Left renal cortex interstitium (tissue), 4 donors: Measurements from ENCODE around the gene MUC4. TPM values are rescaled to one million over a fixed set of nuclear protein-coding genes. Genes with fewer than 3 reads are reported as not detected.
"Not testable (repeated sequence)": the region's sequence is repeated elsewhere in the genome, so short reads cannot be mapped to it uniquely, and the experiment has no call there.

Experiments used
- DNase-seq, 4 donors: peaks; one replicate each; pipeline ENCODE4 v3.0.0-alpha.2; 2013; ENCODE audit warnings: low read depth in 4 of 4, low spot score in 2 of 4, missing footprints in 1 of 4
- polyA plus RNA-seq, 4 donors: library from polyadenylated mRNA; unstranded; fragments of 120-200 nt; gene quantifications; one replicate each; pipeline ENCODE4 v1.2.1, GENCODE V29; 2013; ENCODE audit not compliant: insufficient read length in 4 of 4

Gene MUC4
- polyA plus RNA-seq, 4 donors, result 0.59 to 2.4 (median 1.2) TPM

DNA sequence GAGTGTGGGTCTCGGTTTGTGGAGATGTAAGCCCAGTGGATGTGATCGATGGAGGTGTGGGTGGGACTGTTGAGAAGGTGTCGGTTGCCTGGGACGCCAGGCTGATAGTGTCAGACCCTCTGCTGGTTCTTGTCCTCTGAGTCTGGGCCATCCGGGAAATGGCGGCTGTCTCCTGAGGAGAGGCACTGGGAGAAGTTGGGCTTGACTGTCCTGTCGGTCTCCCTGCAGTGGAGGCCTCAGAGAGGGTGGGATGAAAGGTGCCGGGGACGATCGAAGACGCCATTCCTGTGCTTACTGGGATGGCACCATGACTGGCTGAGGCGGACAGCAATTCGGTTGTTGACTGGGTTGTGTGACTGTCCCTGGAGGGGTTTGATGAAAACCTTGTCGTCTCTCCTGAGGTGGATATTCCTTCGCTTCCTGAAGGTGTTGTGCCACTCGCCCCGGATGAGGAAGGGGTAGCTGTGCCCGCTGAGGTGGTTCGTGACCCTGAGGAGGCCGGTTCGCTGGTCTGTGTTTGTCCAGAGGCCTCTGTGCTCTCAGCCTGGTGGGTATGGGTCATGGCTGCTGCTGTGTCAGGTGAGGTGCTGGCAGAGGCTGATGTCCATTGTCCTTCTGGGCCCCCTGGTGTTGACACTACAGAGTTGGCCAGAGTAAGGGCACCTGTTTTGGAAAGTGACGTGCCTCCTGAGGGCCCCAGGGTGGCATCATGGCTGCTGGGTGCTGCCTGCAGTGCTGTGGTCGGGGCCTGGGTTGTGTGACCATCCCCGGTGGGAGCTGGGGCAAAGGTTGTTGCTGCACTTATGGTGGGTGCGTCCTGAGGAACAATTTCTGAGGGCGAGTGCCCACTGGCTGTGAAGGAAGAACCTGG is 22.8 kb downstream of the MUC4 start:
- no peak for DNase-seq

DNA sequence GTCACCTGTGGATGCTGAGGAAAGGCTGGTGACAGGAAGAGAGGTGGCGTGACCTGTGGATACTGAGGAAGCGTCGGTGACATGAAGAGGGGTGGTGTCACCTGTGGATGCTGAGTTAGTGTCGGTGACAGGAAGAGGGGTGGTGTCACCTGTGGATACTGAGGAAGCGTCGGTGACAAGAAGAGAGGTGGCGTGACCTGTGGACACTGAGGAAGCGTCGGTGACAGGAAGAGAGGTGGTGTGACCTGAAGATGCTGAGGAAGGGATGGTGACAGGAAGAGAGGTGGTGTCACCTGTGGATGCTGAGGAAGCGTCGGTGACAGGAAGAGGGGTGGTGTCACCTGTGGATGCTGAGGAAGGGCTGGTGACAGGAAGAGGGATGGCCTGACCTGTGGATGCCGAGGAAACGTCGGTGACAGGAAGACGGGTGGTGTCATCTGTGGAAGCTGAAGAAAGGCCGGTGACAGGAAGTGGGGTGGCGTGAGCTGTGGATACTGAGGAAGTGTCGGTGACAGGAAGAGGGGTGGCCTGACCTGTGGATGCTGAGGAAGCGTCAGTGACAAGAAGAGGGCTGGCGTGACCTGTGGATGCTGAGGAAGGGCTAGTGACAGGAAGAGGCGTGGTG is 25.8 kb downstream of the MUC4 start:
- DNase-seq, result not testable (repeated sequence)

DNA sequence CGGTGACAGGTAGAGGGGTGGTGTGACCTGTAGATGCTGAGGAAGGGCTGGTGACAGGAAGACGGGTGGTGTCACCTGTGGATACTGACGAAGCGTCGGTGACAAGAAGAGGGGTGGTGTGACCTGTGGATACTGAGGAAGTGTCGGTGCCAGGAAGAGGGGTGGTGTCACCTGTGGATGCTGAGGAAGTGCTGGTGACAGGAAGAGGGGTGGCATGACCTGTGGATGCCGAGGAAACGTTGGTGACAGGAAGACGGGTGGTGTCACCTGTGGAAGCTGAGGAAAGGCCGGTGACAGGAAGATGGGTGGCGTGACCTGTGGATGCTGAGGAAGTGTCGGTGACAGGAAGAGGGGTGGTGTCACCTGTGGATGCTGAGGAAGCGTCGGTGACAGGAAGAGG is 27.7 kb downstream of the MUC4 start:
- not testable (repeated sequence) for DNase-seq

DNA sequence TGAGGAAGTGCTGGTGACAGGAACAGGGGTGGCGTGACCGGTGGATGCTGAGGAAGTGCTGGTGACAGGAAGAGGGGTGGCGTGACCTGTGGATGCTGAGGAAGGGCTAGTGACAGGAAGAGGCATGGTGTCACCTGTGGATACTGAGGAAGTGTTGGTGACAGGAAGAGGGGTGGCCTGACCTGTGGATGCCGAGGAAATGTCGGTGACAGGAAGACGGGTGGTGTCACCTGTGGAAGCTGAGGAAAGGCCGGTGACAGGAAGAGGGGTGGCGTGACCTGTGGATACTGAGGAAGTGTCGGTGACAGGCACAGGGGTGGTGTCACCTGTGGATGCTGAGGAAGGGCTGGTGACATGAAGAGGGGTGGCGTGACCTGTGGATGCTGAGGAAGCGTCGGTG is 30.5 kb downstream of the MUC4 start:
- not testable (repeated sequence) for DNase-seq

DNA sequence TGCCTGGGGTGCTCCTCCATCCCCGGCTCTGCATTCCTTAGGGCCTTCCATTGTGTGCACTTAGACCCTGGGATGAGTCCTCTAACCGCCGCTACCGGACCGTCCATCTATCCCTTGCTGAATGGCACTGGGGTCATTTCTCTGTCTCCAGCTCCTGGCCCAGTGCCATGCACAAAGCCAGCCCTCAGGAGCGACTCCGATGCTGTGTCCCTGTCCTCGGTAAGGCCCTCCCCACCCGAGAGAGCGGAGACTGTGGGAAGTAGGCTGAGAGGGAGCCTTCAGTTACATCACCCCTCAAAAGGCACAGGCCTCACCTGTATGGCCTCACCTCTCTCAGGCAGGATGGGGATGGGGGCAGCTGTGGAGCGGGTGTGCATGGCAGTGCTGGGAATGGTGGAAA is 33.8 kb downstream of the MUC4 start:
- DNase-seq, result no peak

DNA sequence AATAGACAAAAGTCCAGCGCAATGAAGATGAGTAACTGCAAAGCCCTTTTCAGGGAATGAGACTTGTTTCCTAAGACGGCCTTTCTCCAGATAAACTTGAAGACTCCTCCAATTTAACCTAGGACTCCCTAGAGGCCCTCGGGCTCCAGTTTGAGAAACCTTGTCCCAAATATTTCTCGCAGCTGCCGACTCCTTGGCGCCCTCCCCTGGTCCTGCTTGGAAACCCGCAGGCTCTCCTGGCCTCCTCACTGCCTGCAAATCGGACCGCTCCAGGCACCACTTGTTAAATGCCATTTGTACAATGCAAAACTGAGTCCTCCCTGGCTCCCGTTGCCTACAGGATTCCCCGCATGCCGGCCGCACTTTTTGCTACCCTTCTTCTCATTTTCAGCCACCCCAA is 36.8 kb downstream of the MUC4 start:
- no peak for DNase-seq

DNA sequence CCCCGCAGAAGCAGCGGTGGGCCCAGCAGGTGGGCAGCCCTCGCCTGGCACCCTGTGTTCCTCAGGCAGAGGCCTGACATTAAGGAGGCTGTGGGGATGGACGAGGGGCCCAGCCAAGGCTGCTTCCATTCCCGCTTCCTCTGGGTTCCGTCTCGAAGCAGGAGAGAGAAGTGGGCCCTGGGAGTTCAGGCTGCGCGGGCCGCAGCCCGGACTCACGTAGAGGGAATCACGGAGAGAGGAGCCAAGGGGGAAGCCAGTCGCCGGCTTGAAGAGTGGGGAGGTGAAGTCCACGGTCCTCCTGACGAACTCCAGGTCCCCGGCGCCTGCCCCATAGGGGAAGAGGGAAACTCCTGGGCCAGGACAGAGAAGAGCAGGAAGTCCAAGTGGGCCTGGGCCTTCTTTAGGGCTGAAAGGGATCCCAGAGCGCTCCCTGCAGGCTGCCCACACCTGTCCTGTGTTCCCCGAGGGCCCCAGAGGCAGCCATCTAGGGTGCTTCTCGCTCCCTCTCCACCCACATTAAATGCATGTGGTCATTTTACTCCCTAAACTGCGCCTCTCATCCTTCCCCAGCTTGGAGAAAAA is 37.7 kb downstream of the MUC4 start:
- DNase-seq, result no peak

GRCh38 chr3:195771646-195772300 is 40.0 kb downstream of the MUC4 start:
- no peak for DNase-seq

- DNase-seq, result not testable (repeated sequence)
These were observed 40.7 kb downstream of the MUC4 start for GRCh38 chr3:195770841-195771645.

DNA sequence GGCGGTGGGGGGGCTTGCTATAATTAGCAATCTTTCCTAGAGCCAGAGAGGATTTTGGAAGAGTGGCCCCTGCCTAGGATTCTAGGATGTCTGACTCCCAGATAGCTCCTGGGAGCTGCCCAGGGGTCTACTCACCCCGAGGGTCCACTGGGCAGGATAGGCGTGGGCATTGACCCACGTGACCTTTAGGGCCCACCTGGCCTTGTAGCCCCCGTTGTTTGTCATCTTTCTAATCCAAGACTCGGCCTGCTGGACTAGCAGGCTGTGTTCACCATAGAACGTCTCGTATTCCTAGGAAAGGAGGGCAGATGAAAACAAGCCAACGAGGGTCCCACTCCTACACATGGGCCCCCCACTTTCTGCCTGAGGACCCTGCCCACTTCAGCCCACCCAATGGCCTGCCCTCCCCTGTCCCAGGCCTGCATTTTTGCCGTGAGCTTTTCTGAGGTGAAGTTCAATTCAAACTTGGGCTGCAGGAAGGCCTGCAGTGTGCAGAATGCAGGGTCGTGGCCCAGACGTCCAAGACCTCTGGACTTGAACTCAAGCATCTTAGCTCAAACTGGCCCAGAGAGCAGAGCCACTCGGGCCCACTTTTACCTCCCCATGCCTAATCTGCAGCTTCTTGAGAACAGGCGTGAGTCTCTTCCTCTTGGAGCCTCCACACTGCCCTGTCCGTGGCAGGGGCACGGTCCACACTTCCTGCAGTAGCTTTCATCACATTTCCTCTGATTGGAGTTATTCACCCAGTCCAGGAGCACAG is 41.5 kb downstream of the MUC4 start:
- DNase-seq, result no peak

DNA sequence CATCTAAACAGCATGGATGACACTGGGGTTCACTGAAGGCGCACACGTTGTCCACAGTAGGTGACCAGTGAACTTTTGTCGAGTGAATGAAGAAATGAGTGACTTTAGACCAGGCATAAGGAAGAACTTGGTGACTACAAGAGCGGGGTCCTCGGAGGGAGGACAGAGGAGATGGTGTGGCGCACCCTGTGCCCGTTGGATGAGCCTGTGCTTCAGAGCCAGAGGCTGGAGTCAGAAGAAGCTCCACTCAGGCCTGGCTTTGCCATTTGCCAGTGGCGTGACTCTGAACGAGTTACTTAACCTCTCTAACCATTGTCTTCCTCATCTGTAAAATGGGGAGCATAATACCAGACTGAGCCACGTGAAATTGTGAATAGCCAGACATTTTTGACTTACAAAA is 42.2 kb downstream of the MUC4 start:
- DNase-seq, result no peak

- DNase-seq, result no peak
These were observed 42.9 kb downstream of the MUC4 start for GRCh38 chr3:195768831-195769303.

DNA sequence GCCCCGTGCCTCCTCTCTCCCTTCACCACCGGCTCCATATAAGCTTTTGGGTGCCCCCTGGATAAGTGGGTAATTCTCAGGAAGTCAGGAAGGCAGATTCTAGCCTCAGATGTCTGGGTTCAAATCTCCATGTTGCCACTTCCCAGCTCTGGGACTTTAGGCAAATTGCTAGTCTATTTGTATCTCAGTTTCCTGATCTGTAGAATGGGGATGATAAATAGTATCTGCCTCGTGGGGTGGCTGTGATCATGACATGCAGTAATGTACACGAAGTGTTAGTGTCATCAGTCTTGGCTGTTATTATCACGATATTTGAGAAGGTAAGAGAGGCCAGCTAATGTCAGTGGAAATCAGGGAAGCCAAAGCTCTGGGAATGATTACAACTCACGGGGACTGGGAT is 43.3 kb downstream of the MUC4 start:
- DNase-seq, result no peak

DNA sequence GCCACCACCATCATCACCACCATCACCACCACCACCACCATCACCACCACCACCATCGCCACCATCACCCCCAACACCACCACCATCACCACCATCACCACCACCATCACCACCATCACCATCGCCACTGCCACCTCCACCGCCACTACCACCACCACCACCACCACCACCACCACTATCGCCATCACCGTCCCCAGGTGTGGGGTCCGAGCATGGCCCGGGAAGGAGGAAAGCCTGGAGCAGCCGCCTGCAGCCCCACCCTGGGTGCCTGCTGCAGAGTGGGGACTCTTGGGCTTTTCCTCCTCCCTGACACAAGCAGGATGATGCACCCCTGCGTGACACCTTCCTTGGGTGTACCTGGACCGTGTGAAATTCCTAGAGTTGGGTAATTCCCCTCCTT is 43.9 kb downstream of the MUC4 start:
- no peak for DNase-seq

DNA sequence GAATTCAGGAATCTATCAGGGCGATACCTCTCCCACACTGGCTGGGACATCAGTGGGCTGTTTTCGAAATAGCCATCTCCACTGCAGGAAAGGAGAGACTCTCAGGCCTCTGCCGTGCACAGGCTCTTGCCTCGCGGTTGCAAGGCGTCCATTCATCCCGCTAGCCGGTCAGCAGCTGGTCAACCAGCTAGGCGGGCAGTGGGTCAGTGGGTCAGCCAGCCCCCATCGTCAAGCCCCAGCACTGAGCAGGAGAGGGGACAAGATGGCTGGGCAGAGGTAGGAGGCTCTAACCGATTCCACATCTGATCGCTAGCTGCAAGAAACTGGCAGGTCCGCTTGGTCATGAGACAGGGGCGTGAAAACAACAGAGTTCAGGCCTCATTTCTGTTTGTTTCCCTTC is 45.1 kb downstream of the MUC4 start:
- DNase-seq, result no peak

DNA sequence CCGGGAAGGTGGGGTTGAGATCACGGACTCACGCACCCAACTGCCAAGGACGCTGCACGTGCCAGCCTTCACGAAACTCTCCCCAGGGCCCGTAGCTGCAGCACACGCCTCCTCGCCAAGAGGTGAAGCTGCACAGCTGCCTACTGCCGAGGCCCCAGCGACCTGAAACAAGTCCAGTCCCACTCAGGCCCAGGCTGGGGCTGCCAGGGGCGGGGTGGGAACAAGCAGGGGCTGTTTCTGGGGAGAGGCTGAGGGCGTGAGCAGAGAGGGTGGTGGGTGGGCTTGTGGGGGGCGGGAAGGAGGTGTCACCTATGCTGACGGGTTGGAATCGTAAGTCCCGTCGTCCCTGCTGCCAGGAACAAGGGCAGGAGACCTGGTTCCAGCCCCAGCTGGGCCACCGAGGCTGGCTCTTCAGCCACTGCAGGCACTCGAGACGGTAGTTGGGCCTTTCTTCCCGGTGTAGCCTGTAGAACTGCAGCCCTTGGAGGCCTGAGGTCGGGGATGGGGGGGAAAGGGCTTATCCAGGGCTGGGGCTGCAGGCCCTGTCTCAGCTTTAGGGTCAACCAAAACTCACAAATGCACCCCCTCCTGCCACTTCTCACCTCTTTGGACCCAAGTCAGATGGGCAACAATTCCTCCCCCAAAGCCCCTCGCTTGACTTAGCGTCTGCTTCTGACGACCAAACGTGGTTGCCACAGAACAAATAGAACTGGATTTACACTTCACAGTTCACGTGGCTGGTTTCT is 46.6 kb downstream of the MUC4 start:
- no peak for DNase-seq

- no peak for DNase-seq
These were observed 47.6 kb downstream of the MUC4 start for GRCh38 chr3:195763843-195764825.
